SJCRH30 (cell line): Measurements from ENCODE around the gene RHEB. TPM values are rescaled to one million over a fixed set of nuclear protein-coding genes. Genes with fewer than 3 reads are reported as not detected.
"Not testable (repeated sequence)": the region's sequence is repeated elsewhere in the genome, so short reads cannot be mapped to it uniquely, and the experiment has no call there.

Source experiments
- DNase-seq, 2 experiments: peaks; one replicate each; pipeline ENCODE4 v3.0.0-alpha.2; 2015 to 2020
- H3K27ac ChIP-seq: fragments of 250-450 bp; sonication (Bioruptor Pico); 2 replicates; pipeline ENCODE4 v1.5.1; 2020; ENCODE audit warnings: mild to moderate bottlenecking, moderate library complexity
- H3K27me3 ChIP-seq: fragments of 250-450 bp; sonication (Bioruptor Pico); 2 replicates; pipeline ENCODE4 v1.5.1; 2020; ENCODE audit warnings: mild to moderate bottlenecking, moderate library complexity
- H3K36me3 ChIP-seq: fragments of 250-450 bp; sonication (Bioruptor Pico); 2 replicates; pipeline ENCODE4 v1.5.1; 2020; ENCODE audit warnings: mild to moderate bottlenecking, moderate library complexity
- H3K4me1 ChIP-seq: fragments of 250-450 bp; sonication (Bioruptor Pico); 2 replicates; pipeline ENCODE4 v1.5.1; 2020; ENCODE audit warnings: mild to moderate bottlenecking, moderate library complexity
- H3K4me3 ChIP-seq: fragments of 250-450 bp; sonication (Bioruptor Pico); 2 replicates; pipeline ENCODE4 v1.5.1; 2020; ENCODE audit warnings: mild to moderate bottlenecking, moderate library complexity
- H3K9me3 ChIP-seq: fragments of 250-450 bp; sonication (Bioruptor Pico); replicated peaks from 2 replicates; pipeline ENCODE4 v1.5.1; 2020; ENCODE audit warnings: mild to moderate bottlenecking, moderate library complexity
- total RNA-seq: library from RNA; depleted of rRNA; stranded (reverse); fragments of >200 nt; shearing (Covaris generic); gene quantifications from 2 replicates; pipeline ENCODE4 v1.2.3, GENCODE V29; 2014

Gene RHEB
- total RNA-seq, 1 experiment from 2014 or later, result 149 TPM

DNA sequence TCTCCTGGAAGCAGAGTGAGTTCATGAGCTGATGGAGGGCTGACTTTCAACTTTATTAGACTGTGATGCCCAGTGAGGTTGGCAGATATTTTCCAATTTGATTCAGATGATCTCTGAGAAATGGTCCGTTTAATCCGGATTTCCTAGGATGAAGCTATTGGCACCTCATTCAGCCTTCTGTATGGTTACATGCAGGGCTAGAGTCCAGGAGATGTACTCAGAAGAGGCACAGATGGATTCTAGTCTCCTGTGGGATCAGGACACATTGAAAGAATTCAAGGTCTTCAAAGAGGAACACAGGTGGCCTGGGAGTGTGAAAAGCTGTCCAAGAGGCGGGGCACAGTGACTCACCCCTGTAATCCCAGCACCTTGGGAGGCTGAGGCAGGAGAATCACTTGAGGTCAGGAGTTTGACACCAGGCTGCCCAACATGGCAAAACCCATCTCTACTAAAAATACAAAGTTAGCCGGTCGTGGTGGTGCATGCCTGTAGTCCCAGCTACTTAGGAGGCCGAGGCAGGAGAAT, 23.0 kb upstream of the RHEB start:
- H3K36me3 ChIP-seq, result no peaks in the 10 kb centered on the region
- H3K27ac ChIP-seq, result no peak overlapping the region
- no peaks in the 10 kb centered on the region for H3K9me3 ChIP-seq
- H3K4me1 ChIP-seq, result peaks cover 4% of the 10 kb centered on the region; the same call in 1 of the 2 replicates
- H3K4me3 ChIP-seq, result no peak overlapping the region
- DNase-seq, result no peak
- H3K27me3 ChIP-seq, result no peaks in the 10 kb centered on the region

- Histone ChIP-seq H3K27me3 (no peaks in the 10 kb centered on the region), H3K9me3 (no peaks in the 10 kb centered on the region), H3K4me3 (no peak overlapping the region), H3K36me3 (no peaks in the 10 kb centered on the region), H3K27ac (no peak overlapping the region), H3K4me1 (peaks cover 4% of the 10 kb centered on the region; the same call in 1 of the 2 replicates)
- no peak for DNase-seq
Observed at GRCh38 chr7:151541709-151542499, 22.2 kb upstream of the RHEB start.

- Histone ChIP-seq H3K27ac (no peak overlapping the region), H3K4me3 (no peak overlapping the region), H3K9me3 (no peaks in the 10 kb centered on the region), H3K4me1 (peaks cover 4% of the 10 kb centered on the region; the same call in 1 of the 2 replicates), H3K27me3 (no peaks in the 10 kb centered on the region), H3K36me3 (no peaks in the 10 kb centered on the region)
- DNase-seq, result no peak
Observed at GRCh38 chr7:151540146-151540545, 20.5 kb upstream of the RHEB start.

GRCh38 chr7:151539088-151539671, 19.5 kb upstream of the RHEB start:
- Histone ChIP-seq H3K9me3 (no peaks in the 10 kb centered on the region), H3K27ac (no peak overlapping the region), H3K4me1 (peaks cover 4% of the 10 kb centered on the region; the same call in 1 of the 2 replicates), H3K27me3 (no peaks in the 10 kb centered on the region), H3K4me3 (no peak overlapping the region), H3K36me3 (no peaks in the 10 kb centered on the region)
- DNase-seq, result peak; percentile 78 to 86

- Histone ChIP-seq H3K9me3 (no peaks in the 10 kb centered on the region), H3K4me1 (peaks cover 4% of the 10 kb centered on the region; the same call in 1 of the 2 replicates), H3K27ac (no peak overlapping the region), H3K4me3 (no peak overlapping the region), H3K36me3 (no peaks in the 10 kb centered on the region), H3K27me3 (no peaks in the 10 kb centered on the region)
- peak in 1 of 2 experiments; percentile 28 for DNase-seq
Observed at GRCh38 chr7:151537818-151538561, 18.3 kb upstream of the RHEB start.

DNA sequence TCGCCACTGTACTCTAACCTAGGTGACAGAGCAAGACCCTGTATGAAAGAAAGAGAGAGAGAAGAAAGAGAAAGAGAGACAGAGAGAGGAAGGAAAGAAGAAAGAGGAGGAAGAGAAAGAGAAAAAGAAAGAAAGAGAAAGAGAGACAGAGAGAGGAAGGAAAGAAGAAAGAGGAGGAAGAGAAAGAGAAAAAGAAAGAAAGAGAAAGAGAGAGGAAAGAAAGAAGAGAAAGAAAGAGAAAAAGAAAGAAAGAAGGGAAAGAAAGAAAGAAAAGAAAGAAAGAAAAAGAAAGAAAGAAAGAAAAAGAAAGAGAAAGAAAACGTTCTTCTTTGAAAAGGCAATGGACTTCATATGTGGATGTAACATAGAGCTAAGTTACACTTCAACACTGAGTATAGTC, 16.5 kb upstream of the RHEB start:
- not testable (repeated sequence) for DNase-seq, H3K27me3 ChIP-seq, H3K36me3 ChIP-seq, H3K27ac ChIP-seq, H3K4me1 ChIP-seq, H3K4me3 ChIP-seq, H3K9me3 ChIP-seq

GRCh38 chr7:151529842-151530241, 10.1 kb upstream of the RHEB start:
- Histone ChIP-seq H3K4me1 (no peaks in the 10 kb centered on the region), H3K27me3 (no peaks in the 10 kb centered on the region), H3K27ac (no peak overlapping the region), H3K36me3 (no peaks in the 10 kb centered on the region), H3K9me3 (0 out of 2 replicates have a peak, but pooled peaks cover 3% of the 10 kb centered on the region), H3K4me3 (no peak overlapping the region)
- DNase-seq, result no peak

- DNase-seq, result no peak
- Histone ChIP-seq H3K27ac (no peak overlapping the region), H3K9me3 (no peaks in the 10 kb centered on the region), H3K36me3 (no peaks in the 10 kb centered on the region), H3K27me3 (no peaks in the 10 kb centered on the region), H3K4me3 (no peak overlapping the region), H3K4me1 (no peaks in the 10 kb centered on the region)
Observed at GRCh38 chr7:151524845-151525244, 5.2 kb upstream of the RHEB start.

DNA sequence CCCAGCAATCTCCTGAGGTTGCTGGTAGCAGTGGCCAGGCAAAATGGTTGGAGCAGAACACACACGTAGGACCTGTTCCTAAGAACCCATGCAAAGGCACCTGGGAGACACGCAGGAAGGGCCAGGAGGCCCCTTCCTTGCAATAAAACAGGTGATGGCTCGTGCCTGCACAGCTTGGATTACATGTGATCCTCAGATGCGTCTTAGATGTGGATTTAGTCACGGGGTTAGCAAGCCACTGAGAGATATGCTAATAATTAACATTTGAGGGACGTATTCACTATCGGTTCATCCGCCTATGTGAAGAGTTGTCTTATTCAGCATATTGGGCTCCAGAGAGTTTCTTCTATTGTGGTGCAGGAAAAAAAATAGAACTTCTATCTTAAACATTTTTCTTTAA, 4.6 kb upstream of the RHEB start:
- DNase-seq, result no peak
- Histone ChIP-seq H3K4me3 (no peak overlapping the region), H3K27me3 (no peaks in the 10 kb centered on the region), H3K36me3 (no peaks in the 10 kb centered on the region), H3K27ac (no peak overlapping the region), H3K4me1 (no peaks in the 10 kb centered on the region), H3K9me3 (no peaks in the 10 kb centered on the region)

DNA sequence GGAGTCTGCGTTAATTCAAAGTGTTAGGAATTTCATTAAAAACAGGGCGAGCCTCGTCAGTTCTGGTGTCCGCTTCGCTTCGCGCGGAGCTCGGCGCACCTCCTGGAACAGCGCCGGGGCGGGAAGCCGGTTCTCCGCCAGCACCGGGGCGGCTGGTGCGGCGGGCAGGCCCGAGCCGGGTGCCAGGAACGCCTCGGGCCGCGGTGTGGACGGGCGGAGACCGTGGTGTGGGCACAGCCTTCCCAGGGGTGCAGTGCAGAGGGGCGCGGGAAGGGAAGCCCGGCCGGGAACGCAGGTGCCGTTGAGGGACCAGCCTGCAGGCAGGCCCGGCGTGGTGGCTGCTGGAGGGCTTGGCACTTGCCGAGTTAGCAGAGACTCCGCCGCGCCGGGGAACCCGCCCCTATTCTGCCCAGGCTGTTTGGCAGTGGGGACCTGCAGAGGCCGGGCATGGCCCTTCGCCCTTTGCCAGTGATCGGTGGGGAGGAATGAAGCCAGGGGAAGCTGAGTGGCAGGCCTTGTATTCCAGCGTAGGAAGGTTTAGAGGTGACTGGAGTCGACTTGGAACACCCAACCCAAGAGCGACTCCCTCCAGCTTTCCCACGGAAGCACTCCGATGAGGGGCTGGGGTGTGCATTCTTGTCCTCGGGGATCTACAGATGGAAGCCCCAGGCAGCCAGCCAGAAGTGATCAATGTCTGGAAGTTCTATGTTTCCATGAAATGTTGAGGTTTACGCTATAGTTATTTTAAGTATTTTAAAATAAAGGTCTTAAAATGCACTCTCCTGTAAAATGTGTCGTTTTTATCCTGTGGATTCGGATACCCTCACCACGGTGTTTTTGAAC, 945 bp upstream of the RHEB start:
- no peak for DNase-seq
- Histone ChIP-seq H3K4me1 (no peaks in the 10 kb centered on the region), H3K36me3 (no peaks in the 10 kb centered on the region), H3K4me3 (peak overlapping the region; percentile 98), H3K27me3 (no peaks in the 10 kb centered on the region), H3K9me3 (no peaks in the 10 kb centered on the region), H3K27ac (peak overlapping the region; percentile 87)

GRCh38 chr7:151518947-151519764, 539 bp downstream of the RHEB start:
- not testable (repeated sequence) for H3K27me3 ChIP-seq, H3K4me1 ChIP-seq, H3K36me3 ChIP-seq, H3K9me3 ChIP-seq
- Histone ChIP-seq H3K4me3 (peak overlapping the region; percentile 98), H3K27ac (peak overlapping the region; percentile 87)
- peak; percentile 34 to 43 for DNase-seq

DNA sequence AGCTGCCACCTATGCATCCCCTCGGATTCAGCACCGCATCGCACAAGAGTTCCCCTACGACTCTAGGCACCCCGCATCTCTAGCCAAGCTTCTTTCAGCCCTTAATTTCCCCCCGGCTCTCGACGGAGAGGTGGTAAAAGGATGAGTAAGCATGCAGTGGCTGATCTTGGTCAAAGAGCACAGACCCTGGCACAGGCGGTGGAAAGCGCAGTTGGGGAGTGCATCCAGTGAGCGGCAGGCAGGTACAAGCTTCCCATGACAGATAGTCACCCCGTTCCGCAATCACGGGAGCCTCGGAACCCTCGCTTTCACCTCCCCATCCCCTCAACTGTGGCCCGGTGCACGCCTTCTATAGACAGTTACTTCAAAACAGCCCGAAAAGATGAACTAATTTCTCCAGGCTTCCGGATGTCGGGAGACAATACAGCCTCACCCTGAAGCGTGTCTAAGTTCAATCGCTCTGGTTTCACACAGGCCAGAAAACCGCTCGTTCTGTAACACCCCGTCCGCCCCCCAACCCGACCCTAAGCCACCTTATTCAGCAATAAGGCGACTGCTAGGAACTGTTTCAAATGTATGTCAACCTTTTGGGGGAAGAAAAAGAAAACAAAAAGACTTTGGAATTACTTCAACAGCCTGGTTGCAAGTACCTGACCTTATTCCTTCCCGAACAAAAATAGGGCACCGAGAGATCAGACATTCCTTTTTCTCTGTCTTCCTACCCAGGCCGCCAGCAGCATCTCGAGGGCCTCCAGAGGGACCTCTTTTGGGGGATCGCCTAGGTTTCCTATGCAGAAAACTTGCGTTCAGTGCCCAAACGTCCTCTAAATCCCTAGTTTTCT, 1.4 kb downstream of the RHEB start:
- H3K4me1 ChIP-seq, result no peaks in the 10 kb centered on the region
- no peaks in the 10 kb centered on the region for H3K27me3 ChIP-seq
- H3K36me3 ChIP-seq, result 0 out of 2 replicates have a peak, but pooled peaks cover 6% of the 10 kb centered on the region
- H3K4me3 ChIP-seq, result peak overlapping the region; percentile 98
- peak; percentile 32 to 47 for DNase-seq
- H3K9me3 ChIP-seq, result peaks cover 2% of the 10 kb centered on the region; the same call in 1 of the 2 replicates
- peak overlapping the region; percentile 50 for H3K27ac ChIP-seq
